ENCODE measurements around the gene MYO7A.

Gene MYO7A

GRCh38 chr11:77092382-77092781 is 35.7 kb upstream of the MYO7A start:
- no peaks in the 10 kb centered on the region for H3K36me3 ChIP-seq (ENCODE audit: insufficient read depth)
- H3K9ac ChIP-seq, result no peak overlapping the region
- H3K4me3 ChIP-seq (IDR thresholded peaks at IDR 0.05; ENCODE audit: insufficient read depth, low read depth, low read length), result no peak overlapping the region
- H3K27ac ChIP-seq, result no peak overlapping the region
- no peaks in the 10 kb centered on the region for H4K20me1 ChIP-seq (ENCODE audit: insufficient read depth)
- H2AFZ ChIP-seq (ENCODE audit: low read depth), result no peak overlapping the region
- no peak overlapping the region for H3K4me2 ChIP-seq
- H3K4me1 ChIP-seq (ENCODE audit: low read depth, poor library complexity, severe bottlenecking), result peaks cover 11% of the 10 kb centered on the region
- no peak for TF ChIP-seq CTCF (conservative IDR thresholded peaks at IDR 0.05; ENCODE audit: low read depth, low read length)
- H3K27me3 ChIP-seq (ENCODE audit: insufficient read depth, low read depth), result no peaks in the 10 kb centered on the region
- H3K79me2 ChIP-seq (ENCODE audit: insufficient read depth, low read depth), result no peaks in the 10 kb centered on the region

GRCh38 chr11:77093056-77093891 is 34.8 kb upstream of the MYO7A start:
- no peaks in the 10 kb centered on the region for H3K79me2 ChIP-seq (ENCODE audit: insufficient read depth, low read depth)
- no peak for TF ChIP-seq CTCF (conservative IDR thresholded peaks at IDR 0.05; ENCODE audit: low read depth, low read length)
- H3K4me1 ChIP-seq (ENCODE audit: low read depth, poor library complexity, severe bottlenecking), result peaks cover 11% of the 10 kb centered on the region
- H3K4me3 ChIP-seq (IDR thresholded peaks at IDR 0.05; ENCODE audit: insufficient read depth, low read depth, low read length), result no peak overlapping the region
- H3K27ac ChIP-seq, result no peak overlapping the region
- no peak overlapping the region for H3K9ac ChIP-seq
- no peak overlapping the region for H2AFZ ChIP-seq (ENCODE audit: low read depth)
- H3K27me3 ChIP-seq (ENCODE audit: insufficient read depth, low read depth), result no peaks in the 10 kb centered on the region
- no peaks in the 10 kb centered on the region for H3K36me3 ChIP-seq (ENCODE audit: insufficient read depth)
- H3K4me2 ChIP-seq, result no peak overlapping the region
- no peaks in the 10 kb centered on the region for H4K20me1 ChIP-seq (ENCODE audit: insufficient read depth)

- peaks cover 11% of the 10 kb centered on the region for H3K4me1 ChIP-seq (ENCODE audit: low read depth, poor library complexity, severe bottlenecking)
- H3K4me2 ChIP-seq, result no peak overlapping the region
- H3K36me3 ChIP-seq (ENCODE audit: insufficient read depth), result no peaks in the 10 kb centered on the region
- H3K4me3 ChIP-seq (IDR thresholded peaks at IDR 0.05; ENCODE audit: insufficient read depth, low read depth, low read length), result no peak overlapping the region
- no peak overlapping the region for H2AFZ ChIP-seq (ENCODE audit: low read depth)
- no peak overlapping the region for H3K27ac ChIP-seq
- H3K79me2 ChIP-seq (ENCODE audit: insufficient read depth, low read depth), result no peaks in the 10 kb centered on the region
- TF ChIP-seq CTCF (conservative IDR thresholded peaks at IDR 0.05; ENCODE audit: low read depth, low read length), result no peak
- H4K20me1 ChIP-seq (ENCODE audit: insufficient read depth), result no peaks in the 10 kb centered on the region
- H3K9ac ChIP-seq, result no peak overlapping the region
- H3K27me3 ChIP-seq (ENCODE audit: insufficient read depth, low read depth), result no peaks in the 10 kb centered on the region
Measured at GRCh38 chr11:77093987-77094840, 33.8 kb upstream of the MYO7A start.

- no peaks in the 10 kb centered on the region for H3K27me3 ChIP-seq (ENCODE audit: insufficient read depth, low read depth)
- no peak overlapping the region for H3K27ac ChIP-seq
- no peaks in the 10 kb centered on the region for H4K20me1 ChIP-seq (ENCODE audit: insufficient read depth)
- no peak overlapping the region for H3K9ac ChIP-seq
- no peaks in the 10 kb centered on the region for H3K79me2 ChIP-seq (ENCODE audit: insufficient read depth, low read depth)
- no peak overlapping the region for H3K4me2 ChIP-seq
- no peak overlapping the region for H2AFZ ChIP-seq (ENCODE audit: low read depth)
- H3K4me1 ChIP-seq (ENCODE audit: low read depth, poor library complexity, severe bottlenecking), result peaks cover 5% of the 10 kb centered on the region
- no peak overlapping the region for H3K4me3 ChIP-seq (IDR thresholded peaks at IDR 0.05; ENCODE audit: insufficient read depth, low read depth, low read length)
- TF ChIP-seq CTCF (conservative IDR thresholded peaks at IDR 0.05; ENCODE audit: low read depth, low read length), result no peak
- no peaks in the 10 kb centered on the region for H3K36me3 ChIP-seq (ENCODE audit: insufficient read depth)
Measured at GRCh38 chr11:77094841-77095365, 33.1 kb upstream of the MYO7A start.
